ENCODE results near the gene SLC26A6. TPM values are rescaled to one million over a fixed set of nuclear protein-coding genes. Genes with fewer than 3 reads are reported as not detected.

SLC26A6 gene
- total RNA-seq, 1 donor = 45.8 TPM

DNA sequence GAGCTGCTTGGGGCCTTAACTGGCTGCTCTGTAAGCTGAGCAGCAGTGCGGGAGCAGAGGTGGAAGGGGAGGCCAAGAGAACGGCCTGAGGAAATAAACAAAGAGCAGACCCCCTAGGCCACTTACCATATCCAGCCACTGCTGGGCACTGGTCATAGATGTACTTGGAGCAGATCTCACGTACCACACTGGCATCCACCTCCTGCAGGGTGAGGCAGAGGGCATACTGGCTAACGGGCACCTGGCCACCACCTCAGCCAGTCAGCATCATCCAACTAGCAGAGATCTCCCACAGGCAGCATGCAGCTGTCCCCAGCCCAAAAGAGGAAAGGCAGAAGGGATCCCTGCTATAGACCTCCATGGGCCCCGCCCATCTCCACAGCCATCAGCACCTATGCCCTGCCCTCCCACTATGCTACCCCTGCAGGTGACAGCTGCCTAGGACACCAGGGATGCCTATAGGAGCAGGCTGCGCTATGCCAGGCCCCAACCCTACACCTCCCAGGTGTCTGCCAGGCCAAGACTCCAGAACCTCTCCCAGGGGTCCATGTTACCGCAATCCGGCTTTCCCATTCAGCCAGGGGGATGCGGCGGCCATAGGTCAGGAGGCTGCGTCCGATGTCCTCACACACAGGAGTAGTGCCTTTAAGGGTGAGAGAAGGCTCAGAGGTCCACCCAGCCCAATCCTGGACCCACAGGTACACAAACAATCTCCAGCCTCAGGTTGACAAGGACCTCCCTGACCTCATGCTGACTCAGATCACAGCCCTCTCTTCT lies 35.6 kb downstream of the SLC26A6 start:
- no peak overlapping the region for H3K4me3 ChIP-seq (ENCODE audit: low read depth, low read length)
- TF ChIP-seq, protein P1, sequence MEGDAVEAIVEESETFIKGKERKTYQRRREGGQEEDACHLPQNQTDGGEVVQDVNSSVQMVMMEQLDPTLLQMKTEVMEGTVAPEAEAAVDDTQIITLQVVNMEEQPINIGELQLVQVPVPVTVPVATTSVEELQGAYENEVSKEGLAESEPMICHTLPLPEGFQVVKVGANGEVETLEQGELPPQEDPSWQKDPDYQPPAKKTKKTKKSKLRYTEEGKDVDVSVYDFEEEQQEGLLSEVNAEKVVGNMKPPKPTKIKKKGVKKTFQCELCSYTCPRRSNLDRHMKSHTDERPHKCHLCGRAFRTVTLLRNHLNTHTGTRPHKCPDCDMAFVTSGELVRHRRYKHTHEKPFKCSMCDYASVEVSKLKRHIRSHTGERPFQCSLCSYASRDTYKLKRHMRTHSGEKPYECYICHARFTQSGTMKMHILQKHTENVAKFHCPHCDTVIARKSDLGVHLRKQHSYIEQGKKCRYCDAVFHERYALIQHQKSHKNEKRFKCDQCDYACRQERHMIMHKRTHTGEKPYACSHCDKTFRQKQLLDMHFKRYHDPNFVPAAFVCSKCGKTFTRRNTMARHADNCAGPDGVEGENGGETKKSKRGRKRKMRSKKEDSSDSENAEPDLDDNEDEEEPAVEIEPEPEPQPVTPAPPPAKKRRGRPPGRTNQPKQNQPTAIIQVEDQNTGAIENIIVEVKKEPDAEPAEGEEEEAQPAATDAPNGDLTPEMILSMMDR (IDR thresholded peaks at IDR 0.05; ENCODE audit: insufficient read depth, low read depth, low read length) = no peak
- no peak for DNase-seq (ENCODE audit: low read depth)

DNA sequence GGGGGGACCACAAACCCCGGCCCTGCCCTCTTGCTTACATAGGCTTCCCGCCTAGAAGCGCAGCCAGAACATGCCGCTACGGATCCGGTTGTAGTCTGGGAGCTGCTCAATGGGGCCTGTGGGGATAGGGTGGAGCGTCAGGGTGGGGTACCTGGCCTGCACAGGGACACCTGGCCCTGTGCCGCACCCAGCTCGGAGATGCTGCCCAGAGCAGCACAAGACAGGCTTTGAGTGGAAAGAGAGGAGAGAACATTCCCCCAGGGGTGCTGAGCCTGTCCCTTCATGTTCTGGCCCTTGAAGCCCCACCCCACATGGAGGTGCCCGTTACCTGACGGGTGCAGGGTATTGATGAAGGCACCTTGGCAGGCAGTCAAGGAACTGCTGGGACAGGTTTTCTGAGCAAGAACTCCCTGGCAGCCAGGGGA lies 36.2 kb downstream of the SLC26A6 start:
- TF ChIP-seq, protein P1 (IDR thresholded peaks at IDR 0.05; ENCODE audit: insufficient read depth, low read depth, low read length) = no peak
- H3K4me3 ChIP-seq (ENCODE audit: low read depth, low read length) = peak overlapping the region; percentile 14
- DNase-seq (ENCODE audit: low read depth) = no peak

DNA sequence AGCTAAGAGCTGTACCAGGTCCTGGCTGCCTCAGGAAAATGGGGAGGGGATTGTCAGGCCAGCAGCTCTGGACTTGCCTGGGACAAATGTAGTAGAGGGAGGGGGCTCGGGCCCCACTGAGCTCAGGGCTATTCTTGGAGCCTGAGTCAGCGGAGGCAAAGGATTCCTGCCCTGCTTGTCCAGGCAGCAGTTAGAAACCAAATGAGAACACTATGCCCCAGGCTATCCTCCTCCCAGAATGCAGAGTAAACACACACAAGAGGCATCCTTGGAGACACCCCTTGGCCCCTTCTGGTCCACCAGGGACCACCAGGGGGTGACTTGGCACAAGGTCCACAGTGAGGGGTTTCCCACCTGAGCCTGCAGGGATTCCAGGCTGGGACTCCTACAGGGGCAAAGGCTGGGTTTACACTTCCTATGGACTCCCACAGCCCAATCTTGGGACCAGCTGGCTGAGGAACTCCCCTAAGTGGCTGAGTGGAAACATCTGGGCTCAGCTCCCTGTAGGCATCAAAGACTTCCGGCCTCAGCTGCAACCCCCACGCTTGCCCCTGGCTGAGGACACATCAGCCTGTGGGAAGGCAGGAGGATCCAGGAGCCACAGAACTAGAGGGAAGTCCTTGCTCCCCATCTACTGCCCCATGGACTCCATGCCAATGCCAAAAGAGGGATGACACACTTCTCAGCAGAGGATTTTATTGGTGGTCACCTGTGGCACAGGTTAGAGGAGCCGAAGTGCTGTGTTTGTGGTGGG lies 36.8 kb downstream of the SLC26A6 start:
- DNase-seq (ENCODE audit: low read depth) = peak; percentile 97
- TF ChIP-seq, protein P1 (IDR thresholded peaks at IDR 0.05; ENCODE audit: insufficient read depth, low read depth, low read length) = peak; percentile 20
- H3K4me3 ChIP-seq (ENCODE audit: low read depth, low read length) = peak overlapping the region; percentile 14

DNA sequence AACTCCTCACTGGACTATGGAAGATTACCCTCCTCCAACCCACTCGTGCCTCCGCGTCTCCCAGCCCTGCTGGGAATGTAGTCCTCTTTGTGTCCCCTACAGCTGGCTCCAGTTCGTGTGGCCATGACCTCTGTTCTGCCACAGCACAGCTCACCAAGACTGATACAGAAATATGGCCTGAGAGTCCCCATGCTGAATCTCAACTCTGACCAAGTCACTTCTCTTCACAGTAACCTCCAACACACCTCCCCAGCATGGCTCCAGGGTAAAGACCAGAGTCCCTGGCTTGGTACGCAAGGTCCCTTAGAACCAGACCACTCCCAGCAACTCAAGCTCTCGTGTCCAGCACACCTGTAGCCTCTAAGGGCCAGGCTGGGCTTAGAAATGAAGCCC lies 37.9 kb downstream of the SLC26A6 start:
- no peak for DNase-seq (ENCODE audit: low read depth)
- TF ChIP-seq, protein P1 (IDR thresholded peaks at IDR 0.05; ENCODE audit: insufficient read depth, low read depth, low read length) = no peak
- H3K4me3 ChIP-seq (ENCODE audit: low read depth, low read length) = no peak overlapping the region

- TF ChIP-seq, protein P1 (IDR thresholded peaks at IDR 0.05; ENCODE audit: insufficient read depth, low read depth, low read length) = no peak
- no peak for DNase-seq (ENCODE audit: low read depth)
- H3K4me3 ChIP-seq (ENCODE audit: low read depth, low read length) = no peak overlapping the region
These were observed 38.4 kb downstream of the SLC26A6 start for GRCh38 chr3:48596676-48597407.

DNA sequence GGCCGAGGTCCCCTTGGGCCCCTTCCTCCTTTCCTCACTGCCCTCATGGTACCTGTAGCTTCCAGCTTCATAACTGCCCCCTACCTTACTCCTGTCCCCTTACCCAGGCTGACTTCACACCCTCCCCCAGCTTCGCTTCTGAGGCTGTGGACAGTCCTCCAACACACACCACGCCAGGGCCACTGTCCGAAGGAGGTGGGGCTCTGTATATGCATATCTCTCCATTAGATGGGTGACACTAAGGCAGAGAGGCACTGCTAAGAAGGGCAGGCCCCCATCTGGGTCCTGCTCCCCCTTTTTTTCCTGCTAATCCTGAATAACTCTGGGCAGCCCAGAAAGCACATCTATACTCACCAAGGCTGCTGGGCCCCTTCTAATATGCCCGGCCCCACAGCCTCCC lies 39.1 kb downstream of the SLC26A6 start:
- TF ChIP-seq, protein P1 (IDR thresholded peaks at IDR 0.05; ENCODE audit: insufficient read depth, low read depth, low read length) = no peak
- no peak overlapping the region for H3K4me3 ChIP-seq (ENCODE audit: low read depth, low read length)
- no peak for DNase-seq (ENCODE audit: low read depth)

Data from fibroblast of villous mesenchyme (primary cell).